Measurements from ENCODE around the gene STK39. TPM values are rescaled to one million over a fixed set of nuclear protein-coding genes. Genes with fewer than 3 reads are reported as not detected.
A peak's percentile ranks its signal among the peaks of the same experiment; 100 is the strongest.

Gene STK39
- polyA plus RNA-seq, 2 of the 4 experiments (the other 2 are of a cell fraction): 14.2 to 27.2 TPM

DNA sequence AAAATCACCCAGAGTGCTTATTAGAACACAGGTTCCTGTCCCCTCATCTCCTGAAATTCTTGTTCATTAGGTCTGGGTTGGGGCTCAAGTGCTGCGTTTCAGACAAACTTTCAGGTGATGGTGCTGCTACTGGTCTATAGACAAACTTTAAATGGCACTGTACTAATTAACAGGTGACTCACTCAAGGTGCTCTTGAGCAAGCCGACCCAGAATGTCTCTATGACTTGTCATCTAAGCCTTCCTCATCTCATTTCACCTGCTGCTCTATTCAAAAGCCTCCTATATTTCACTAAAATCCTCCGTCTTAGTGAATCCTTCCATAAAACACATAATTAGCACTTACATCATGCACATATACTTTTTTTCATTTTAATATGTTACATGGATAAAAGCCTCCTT is 29.9 kb upstream of the STK39 start:
- POLR2A ChIA-PET: no interaction called here
- CTCF ChIA-PET: no interaction called here
- Histone ChIP-seq H3K4me1 (no peaks in the 10 kb centered on the region), H3K4me2 (no peak overlapping the region), H3K9me3 (no peaks in the 10 kb centered on the region), H3K4me3 (no peak overlapping the region), H3K27ac (no peak overlapping the region; a peak in 1 of 6 replicates)
- WGBS (ENCODE audit: missing lambda C conversion rate): 48% methylated on average over 3 of the region's 3 CpGs
- TF ChIP-seq RCOR1 (IDR thresholded peaks at IDR 0.05; ENCODE audit: low read depth, low read length) (no peak), FOXS1 (CRISPR knock-in tag; IDR thresholded peaks at IDR 0.05) (no peak), MAZ (IDR thresholded peaks at IDR 0.05; ENCODE audit: borderline replicate concordance, low read depth, low read length) (no peak), TFCP2L1 (CRISPR knock-in tag; IDR thresholded peaks at IDR 0.05) (no peak), POLR2AphosphoS2 (conservative IDR thresholded peaks at IDR 0.05; ENCODE audit: low read length) (no peak), HOXA7 (CRISPR knock-in tag; IDR thresholded peaks at IDR 0.05) (no peak), HOXB13 (CRISPR knock-in tag; IDR thresholded peaks at IDR 0.05; ENCODE audit: low read depth) (no peak), RFX5 (IDR thresholded peaks at IDR 0.05) (no peak), CHD2 (IDR thresholded peaks at IDR 0.05; ENCODE audit: low read length, partially characterized antibody) (no peak), CBX8 (IDR thresholded peaks at IDR 0.05) (no peak), HOXB5 (CRISPR knock-in tag; IDR thresholded peaks at IDR 0.05) (no peak), EP300 (IDR thresholded peaks at IDR 0.05) (no peak)
- TF ChIP-seq, protein P1, sequence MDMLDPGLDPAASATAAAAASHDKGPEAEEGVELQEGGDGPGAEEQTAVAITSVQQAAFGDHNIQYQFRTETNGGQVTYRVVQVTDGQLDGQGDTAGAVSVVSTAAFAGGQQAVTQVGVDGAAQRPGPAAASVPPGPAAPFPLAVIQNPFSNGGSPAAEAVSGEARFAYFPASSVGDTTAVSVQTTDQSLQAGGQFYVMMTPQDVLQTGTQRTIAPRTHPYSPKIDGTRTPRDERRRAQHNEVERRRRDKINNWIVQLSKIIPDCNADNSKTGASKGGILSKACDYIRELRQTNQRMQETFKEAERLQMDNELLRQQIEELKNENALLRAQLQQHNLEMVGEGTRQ (IDR thresholded peaks at IDR 0.05): no peak
- TF ChIP-seq, protein P2, sequence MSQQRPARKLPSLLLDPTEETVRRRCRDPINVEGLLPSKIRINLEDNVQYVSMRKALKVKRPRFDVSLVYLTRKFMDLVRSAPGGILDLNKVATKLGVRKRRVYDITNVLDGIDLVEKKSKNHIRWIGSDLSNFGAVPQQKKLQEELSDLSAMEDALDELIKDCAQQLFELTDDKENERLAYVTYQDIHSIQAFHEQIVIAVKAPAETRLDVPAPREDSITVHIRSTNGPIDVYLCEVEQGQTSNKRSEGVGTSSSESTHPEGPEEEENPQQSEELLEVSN (IDR thresholded peaks at IDR 0.05; ENCODE audit: borderline replicate concordance, low read depth): no peak
- TF ChIP-seq, protein P3, sequence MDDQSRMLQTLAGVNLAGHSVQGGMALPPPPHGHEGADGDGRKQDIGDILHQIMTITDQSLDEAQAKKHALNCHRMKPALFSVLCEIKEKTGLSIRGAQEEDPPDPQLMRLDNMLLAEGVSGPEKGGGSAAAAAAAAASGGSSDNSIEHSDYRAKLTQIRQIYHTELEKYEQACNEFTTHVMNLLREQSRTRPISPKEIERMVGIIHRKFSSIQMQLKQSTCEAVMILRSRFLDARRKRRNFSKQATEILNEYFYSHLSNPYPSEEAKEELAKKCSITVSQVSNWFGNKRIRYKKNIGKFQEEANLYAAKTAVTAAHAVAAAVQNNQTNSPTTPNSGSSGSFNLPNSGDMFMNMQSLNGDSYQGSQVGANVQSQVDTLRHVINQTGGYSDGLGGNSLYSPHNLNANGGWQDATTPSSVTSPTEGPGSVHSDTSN (IDR thresholded peaks at IDR 0.05): no peak
- no peak for ATAC-seq
- DNase-seq (ENCODE audit: low read depth in 1 of 2, low spot score in 1 of 2): no peak
- FAIRE-seq: no peak

DNA sequence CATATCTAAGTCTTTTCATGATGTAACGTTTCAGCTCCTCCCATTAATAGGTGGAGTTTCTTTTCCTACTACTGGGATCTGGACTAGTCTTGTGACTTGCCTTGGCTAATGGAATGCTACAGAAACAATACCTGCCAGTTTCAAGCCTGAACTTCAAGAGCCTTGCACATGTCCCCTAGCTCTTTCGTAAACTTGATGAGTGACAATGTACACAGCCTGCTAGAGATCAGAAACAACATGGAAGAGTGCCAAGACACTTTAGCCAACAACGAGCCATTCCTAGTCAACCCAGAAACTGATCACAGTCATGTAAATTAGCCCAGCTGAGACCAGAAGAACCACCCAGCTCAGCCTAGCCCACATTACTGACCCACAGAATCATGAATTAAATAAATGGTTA is 24.8 kb upstream of the STK39 start:
- Histone ChIP-seq H3K4me2 (no peak overlapping the region), H3K4me3 (no peak overlapping the region), H3K4me1 (no peaks in the 10 kb centered on the region), H3K9me3 (no peaks in the 10 kb centered on the region), H3K27ac (no peak overlapping the region)
- TF ChIP-seq, protein P1 (IDR thresholded peaks at IDR 0.05): no peak
- no peak for TF ChIP-seq HDAC2 (IDR thresholded peaks at IDR 0.05)
- no peak for TF ChIP-seq CHD2 (IDR thresholded peaks at IDR 0.05; ENCODE audit: low read length, partially characterized antibody)
- no peak for TF ChIP-seq SREBF2 (IDR thresholded peaks at IDR 0.05)
- TF ChIP-seq NPAS2 (CRISPR knock-in tag; IDR thresholded peaks at IDR 0.05; ENCODE audit: borderline replicate concordance): no peak
- no peak for TF ChIP-seq CBX8 (IDR thresholded peaks at IDR 0.05)
- no peak for TF ChIP-seq JUN (IDR thresholded peaks at IDR 0.05)
- no peak for TF ChIP-seq ZC3H11A (IDR thresholded peaks at IDR 0.05)
- TF ChIP-seq, protein P4, sequence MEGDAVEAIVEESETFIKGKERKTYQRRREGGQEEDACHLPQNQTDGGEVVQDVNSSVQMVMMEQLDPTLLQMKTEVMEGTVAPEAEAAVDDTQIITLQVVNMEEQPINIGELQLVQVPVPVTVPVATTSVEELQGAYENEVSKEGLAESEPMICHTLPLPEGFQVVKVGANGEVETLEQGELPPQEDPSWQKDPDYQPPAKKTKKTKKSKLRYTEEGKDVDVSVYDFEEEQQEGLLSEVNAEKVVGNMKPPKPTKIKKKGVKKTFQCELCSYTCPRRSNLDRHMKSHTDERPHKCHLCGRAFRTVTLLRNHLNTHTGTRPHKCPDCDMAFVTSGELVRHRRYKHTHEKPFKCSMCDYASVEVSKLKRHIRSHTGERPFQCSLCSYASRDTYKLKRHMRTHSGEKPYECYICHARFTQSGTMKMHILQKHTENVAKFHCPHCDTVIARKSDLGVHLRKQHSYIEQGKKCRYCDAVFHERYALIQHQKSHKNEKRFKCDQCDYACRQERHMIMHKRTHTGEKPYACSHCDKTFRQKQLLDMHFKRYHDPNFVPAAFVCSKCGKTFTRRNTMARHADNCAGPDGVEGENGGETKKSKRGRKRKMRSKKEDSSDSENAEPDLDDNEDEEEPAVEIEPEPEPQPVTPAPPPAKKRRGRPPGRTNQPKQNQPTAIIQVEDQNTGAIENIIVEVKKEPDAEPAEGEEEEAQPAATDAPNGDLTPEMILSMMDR (IDR thresholded peaks at IDR 0.05): no peak
- TF ChIP-seq, protein P5, sequence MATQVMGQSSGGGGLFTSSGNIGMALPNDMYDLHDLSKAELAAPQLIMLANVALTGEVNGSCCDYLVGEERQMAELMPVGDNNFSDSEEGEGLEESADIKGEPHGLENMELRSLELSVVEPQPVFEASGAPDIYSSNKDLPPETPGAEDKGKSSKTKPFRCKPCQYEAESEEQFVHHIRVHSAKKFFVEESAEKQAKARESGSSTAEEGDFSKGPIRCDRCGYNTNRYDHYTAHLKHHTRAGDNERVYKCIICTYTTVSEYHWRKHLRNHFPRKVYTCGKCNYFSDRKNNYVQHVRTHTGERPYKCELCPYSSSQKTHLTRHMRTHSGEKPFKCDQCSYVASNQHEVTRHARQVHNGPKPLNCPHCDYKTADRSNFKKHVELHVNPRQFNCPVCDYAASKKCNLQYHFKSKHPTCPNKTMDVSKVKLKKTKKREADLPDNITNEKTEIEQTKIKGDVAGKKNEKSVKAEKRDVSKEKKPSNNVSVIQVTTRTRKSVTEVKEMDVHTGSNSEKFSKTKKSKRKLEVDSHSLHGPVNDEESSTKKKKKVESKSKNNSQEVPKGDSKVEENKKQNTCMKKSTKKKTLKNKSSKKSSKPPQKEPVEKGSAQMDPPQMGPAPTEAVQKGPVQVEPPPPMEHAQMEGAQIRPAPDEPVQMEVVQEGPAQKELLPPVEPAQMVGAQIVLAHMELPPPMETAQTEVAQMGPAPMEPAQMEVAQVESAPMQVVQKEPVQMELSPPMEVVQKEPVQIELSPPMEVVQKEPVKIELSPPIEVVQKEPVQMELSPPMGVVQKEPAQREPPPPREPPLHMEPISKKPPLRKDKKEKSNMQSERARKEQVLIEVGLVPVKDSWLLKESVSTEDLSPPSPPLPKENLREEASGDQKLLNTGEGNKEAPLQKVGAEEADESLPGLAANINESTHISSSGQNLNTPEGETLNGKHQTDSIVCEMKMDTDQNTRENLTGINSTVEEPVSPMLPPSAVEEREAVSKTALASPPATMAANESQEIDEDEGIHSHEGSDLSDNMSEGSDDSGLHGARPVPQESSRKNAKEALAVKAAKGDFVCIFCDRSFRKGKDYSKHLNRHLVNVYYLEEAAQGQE (IDR thresholded peaks at IDR 0.05): no peak
- TF ChIP-seq FOXS1 (CRISPR knock-in tag; IDR thresholded peaks at IDR 0.05): no peak
- no peak for TF ChIP-seq PHF8 (IDR thresholded peaks at IDR 0.05; ENCODE audit: borderline replicate concordance, low read depth)
- TF ChIP-seq CBX2 (IDR thresholded peaks at IDR 0.05; ENCODE audit: borderline replicate concordance, low read depth): no peak
- TF ChIP-seq ZSCAN20 (CRISPR knock-in tag; IDR thresholded peaks at IDR 0.05): no peak
- TF ChIP-seq KDM1A (IDR thresholded peaks at IDR 0.05; ENCODE audit: low read depth): no peak
- TF ChIP-seq, protein P6, sequence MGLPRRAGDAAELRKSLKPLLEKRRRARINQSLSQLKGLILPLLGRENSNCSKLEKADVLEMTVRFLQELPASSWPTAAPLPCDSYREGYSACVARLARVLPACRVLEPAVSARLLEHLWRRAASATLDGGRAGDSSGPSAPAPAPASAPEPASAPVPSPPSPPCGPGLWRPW (IDR thresholded peaks at IDR 0.05): no peak
- ChIA-PET POLR2A (no interaction called here), CTCF (interaction anchor here (1.5 kb wide), 1 partner anchor 153 kb away, joined by 5 read pairs; no protein-coding TSS in a partner anchor)
- DNase-seq (ENCODE audit: low read depth in 1 of 2, low spot score in 1 of 2): peak in 1 of 2 experiments; percentile 35
- 42% methylated on average over 3 of the region's 3 CpGs for WGBS (ENCODE audit: missing lambda C conversion rate)
- ATAC-seq: peak; percentile 49 to 66; a peak in 4 of 6 replicates
- no peak for FAIRE-seq

All from A549 (cell line).